OCI-LY7 (cell line): ENCODE data around the gene KRT76. TPM values are rescaled to one million over a fixed set of nuclear protein-coding genes. Genes with fewer than 3 reads are reported as not detected.

Experiments used
- BruUV-seq: library from RNA; stranded (reverse); fragments of 400-500 nt; replicated peaks from 2 replicates; lab custom pipeline; 2021; lab: Mats Ljungman, UMichigan
- CTCF ChIA-PET: fragments of 300-600 bp; sonication (Branson Sonifier 250); formaldehyde crosslinking; loops from one replicate; lab custom pipeline; 2022; ENCODE audit warnings: antibody characterized with exemption; ENCODE audit not compliant: unreplicated experiment; lab: Charles Lee
- POLR2A ChIA-PET: fragments of 300-600 bp; sonication (Branson Sonifier 250); formaldehyde crosslinking; loops from one replicate; lab custom pipeline; 2022; ENCODE audit warnings: antibody characterized with exemption; lab: Charles Lee
- DNase-seq: peaks from one replicate; pipeline ENCODE4 v3.0.0-alpha.2; 2015; ENCODE audit warnings: low spot score
- H2AFZ ChIP-seq: fragments of 200-600 bp; sonication (generic), shearing (Covaris generic); 2 replicates; pipeline ENCODE4 v1.6.1; 2014; ENCODE audit warnings: mild to moderate bottlenecking, antibody characterized with exemption, low read length, moderate library complexity
- H3K27ac ChIP-seq: fragments of 200-600 bp; sonication (generic); 2 replicates; pipeline ENCODE4 v1.5.1; 2014; ENCODE audit warnings: mixed run types, low read depth, mild to moderate bottlenecking, moderate library complexity, low read length, inconsistent platforms; ENCODE audit not compliant: poor library complexity, severe bottlenecking
- H3K36me3 ChIP-seq: fragments of 200-600 bp; sonication (generic); 2 replicates; pipeline ENCODE4 v1.6.1; 2014; ENCODE audit warnings: mild to moderate bottlenecking, antibody characterized with exemption, low read length, moderate library complexity, mixed read lengths; ENCODE audit not compliant: insufficient read depth
- H3K4me1 ChIP-seq: fragments of 200-600 bp; sonication (generic); 2 replicates; pipeline ENCODE4 v1.5.1; 2014; ENCODE audit warnings: mild to moderate bottlenecking, low read length; ENCODE audit not compliant: insufficient read depth, poor library complexity, severe bottlenecking
- H3K4me2 ChIP-seq: fragments of 200-600 bp; sonication (generic); 2 replicates; pipeline ENCODE4 v1.6.1; 2014; ENCODE audit warnings: mild to moderate bottlenecking, low read length
- H3K4me3 ChIP-seq: fragments of 200-600 bp; sonication (generic); 2 replicates; pipeline ENCODE4 v1.5.1; 2014; ENCODE audit warnings: mild to moderate bottlenecking, low read depth, low read length; ENCODE audit not compliant: poor library complexity, severe bottlenecking
- H3K79me2 ChIP-seq: fragments of 200-600 bp; sonication (generic); 2 replicates; pipeline ENCODE4 v1.6.1; 2016; ENCODE audit warnings: low read depth, mild to moderate bottlenecking, low read length, moderate library complexity, mixed read lengths; ENCODE audit not compliant: insufficient read depth
- H3K9me2 ChIP-seq: fragments of 200-600 bp; sonication (generic); 2 replicates; pipeline ENCODE4 v1.6.1; 2016; ENCODE audit warnings: mild to moderate bottlenecking, low read length, mixed read lengths; ENCODE audit not compliant: insufficient read depth
- H3K9me3 ChIP-seq: fragments of 200-600 bp; sonication (generic); 2 replicates; pipeline ENCODE4 v1.6.1; 2014; ENCODE audit warnings: mild to moderate bottlenecking, mixed run types, low read length, mixed read lengths
- H4K20me1 ChIP-seq: fragments of 200-600 bp; sonication (generic); 2 replicates; pipeline ENCODE4 v1.6.1; 2014; ENCODE audit warnings: mild to moderate bottlenecking, antibody characterized with exemption, low read length, moderate library complexity, mixed read lengths; ENCODE audit not compliant: insufficient read depth
- CTCF ChIP-seq: fragments of 200-600 bp; sonication (generic); conservative IDR thresholded peaks from 2 replicates; pipeline ENCODE4 v1.5.1; 2014; ENCODE audit warnings: mild to moderate bottlenecking, antibody characterized with exemption, low read length, moderate library complexity, mixed read lengths
- EZH2phosphoT487 ChIP-seq: fragments of 200-600 bp; sonication (generic); IDR thresholded peaks from 2 replicates; pipeline ENCODE4 v1.6.1; 2018; ENCODE audit warnings: low read depth, borderline replicate concordance, mild to moderate bottlenecking, mixed run types, antibody characterized with exemption, low read length, moderate library complexity, mixed read lengths
- intact Hi-C: fragments of 100-400 bp; cut with micrococcal nuclease; formaldehyde crosslinking; loops from one replicate; pipeline ENCODE4 v1.10.0; 2022; ENCODE audit not compliant: unreplicated experiment
- total RNA-seq, 2 experiments: library from RNA; depleted of rRNA in 1 of 2; stranded (reverse); fragments of >200 nt in 1 of 2; shearing (Covaris generic) in 1 of 2; gene quantifications; 2 replicates each; pipeline ENCODE4 v1.2.3, GENCODE V29; 2014 to 2022

Gene KRT76
- total RNA-seq, 2 experiments from 2014 or later, result not detected

- no peaks in the 10 kb centered on the region for H3K9me2 ChIP-seq
- H3K36me3 ChIP-seq, result no peaks in the 10 kb centered on the region
- no peak overlapping the region for H3K4me2 ChIP-seq
- POLR2A ChIA-PET, result interaction anchor here (0.6 kb wide), 1 partner anchor 16 kb away, joined by 3 read pairs; no protein-coding TSS in a partner anchor
- intact Hi-C loops, result no loop called here
- no peaks in the 10 kb centered on the region for H3K4me1 ChIP-seq
- no peak for DNase-seq
- no TSS peak for BruUV-seq
- H3K27ac ChIP-seq, result no peak overlapping the region
- no peak overlapping the region for H3K4me3 ChIP-seq
- H4K20me1 ChIP-seq, result no peaks in the 10 kb centered on the region
- no peaks in the 10 kb centered on the region for H3K9me3 ChIP-seq
- no peak overlapping the region for H2AFZ ChIP-seq
- H3K79me2 ChIP-seq, result no peaks in the 10 kb centered on the region
- CTCF ChIA-PET, result interaction anchor here (0.6 kb wide), 1 partner anchor 128 kb away, joined by 3 read pairs; no protein-coding TSS in a partner anchor
- TF ChIP-seq EZH2phosphoT487, result no peak
These were observed 24.6 kb upstream of the KRT76 start for GRCh38 chr12:52801773-52802172.

GRCh38 chr12:52800259-52800917 is 23.2 kb upstream of the KRT76 start:
- Histone ChIP-seq H2AFZ (no peak overlapping the region), H3K4me2 (no peak overlapping the region), H3K36me3 (no peaks in the 10 kb centered on the region), H3K9me2 (no peaks in the 10 kb centered on the region), H3K79me2 (no peaks in the 10 kb centered on the region), H3K27ac (no peak overlapping the region), H4K20me1 (no peaks in the 10 kb centered on the region), H3K4me3 (no peak overlapping the region), H3K9me3 (no peaks in the 10 kb centered on the region), H3K4me1 (no peaks in the 10 kb centered on the region)
- TF ChIP-seq EZH2phosphoT487, result no peak
- TF ChIP-seq CTCF, result no peak
- intact Hi-C loops, result no loop called here
- POLR2A ChIA-PET, result interaction anchor here (0.5 kb wide), 1 partner anchor 238 kb away, joined by 5 read pairs; no protein-coding TSS in a partner anchor
- CTCF ChIA-PET, result no interaction called here
- no TSS peak for BruUV-seq
- DNase-seq, result no peak

- Histone ChIP-seq H3K79me2 (no peaks in the 10 kb centered on the region), H3K27ac (no peak overlapping the region), H3K36me3 (no peaks in the 10 kb centered on the region), H3K9me2 (no peaks in the 10 kb centered on the region), H2AFZ (no peak overlapping the region), H3K4me3 (no peak overlapping the region), H3K4me1 (no peaks in the 10 kb centered on the region), H3K4me2 (no peak overlapping the region), H4K20me1 (no peaks in the 10 kb centered on the region), H3K9me3 (no peaks in the 10 kb centered on the region)
- DNase-seq, result no peak
- no peak for TF ChIP-seq CTCF
- intact Hi-C loops, result no loop called here
- ChIA-PET CTCF (no interaction called here), POLR2A (interaction anchor here (0.5 kb wide), 1 partner anchor 237 kb away, joined by 5 read pairs; no protein-coding TSS in a partner anchor)
- BruUV-seq, result no TSS peak
These were observed 22.5 kb upstream of the KRT76 start for GRCh38 chr12:52799505-52800211.
